ENCODE data around the gene FZD4. TPM values are rescaled to one million over a fixed set of nuclear protein-coding genes. Genes with fewer than 3 reads are reported as not detected.
A peak's percentile ranks its signal among the peaks of the same experiment; 100 is the strongest.
"Not testable (repeated sequence)": the region's sequence is repeated elsewhere in the genome, so short reads cannot be mapped to it uniquely, and the experiment has no call there.

FZD4 gene
- total RNA-seq, 6 experiments from 2014 or later: 12.5 to 26.1 (median 17.1) TPM

GRCh38 chr11:86940122-86940777, 14.9 kb downstream of the FZD4 start:
- 9% methylated on average over 11 of the region's 11 CpGs for WGBS (ENCODE audit: insufficient coverage, low coverage, low lambda C conversion rate, missing lambda C conversion rate)
- intact Hi-C loops (cut with DNase I): no loop called here
- Histone ChIP-seq H3K27ac (peak overlapping the region; percentile 80 to 95 (median 82)), H3K27me3 (no peaks in the 10 kb centered on the region), H3K36me3 (no peaks in the 10 kb centered on the region), H3K4me1 (peaks cover 0 to 36% (median 21%) of the 10 kb centered on the region in 4 donors), H3K9me3 (no peaks in the 10 kb centered on the region), H3K4me3 (peak overlapping the region in 1 of 3 donors; percentile 24)
- ATAC-seq: peak; percentile 58 to 77 (median 65)
- peak in 1 of 3 donors; percentile 60 for DNase-seq
- TF ChIP-seq POLR2A (IDR thresholded peaks at IDR 0.05) (no peak), CTCF (IDR thresholded peaks at IDR 0.05) (no peak)

GRCh38 chr11:86938900-86939880, 16.0 kb downstream of the FZD4 start:
- Histone ChIP-seq H3K4me1 (peaks cover 0 to 36% (median 21%) of the 10 kb centered on the region in 4 donors), H3K27ac (peak overlapping the region; percentile 80 to 95 (median 82)), H3K9me3 (no peaks in the 10 kb centered on the region), H3K36me3 (no peaks in the 10 kb centered on the region), H3K4me3 (no peak overlapping the region), H3K27me3 (no peaks in the 10 kb centered on the region)
- intact Hi-C loops (cut with DNase I): loop anchor here (10.0 kb wide), 1 partner anchor 346 kb away; no protein-coding TSS in a partner anchor
- no peak for DNase-seq
- 4% methylated on average over 4 of the region's 4 CpGs for WGBS (ENCODE audit: insufficient coverage, low coverage, low lambda C conversion rate, missing lambda C conversion rate)
- TF ChIP-seq POLR2A (IDR thresholded peaks at IDR 0.05) (no peak), CTCF (IDR thresholded peaks at IDR 0.05) (peak; percentile 54 to 77 (median 71))
- ATAC-seq: peak; percentile 37 to 48 (median 46)

GRCh38 chr11:86938203-86938899, 16.8 kb downstream of the FZD4 start:
- H3K9me3 ChIP-seq: no peaks in the 10 kb centered on the region
- peaks cover 0 to 36% (median 21%) of the 10 kb centered on the region in 4 donors for H3K4me1 ChIP-seq
- 50% methylated on average over 6 of the region's 6 CpGs for WGBS (ENCODE audit: insufficient coverage, low coverage, low lambda C conversion rate, missing lambda C conversion rate)
- H3K27ac ChIP-seq: peak overlapping the region in 1 of 3 donors; percentile 13
- H3K27me3 ChIP-seq: no peaks in the 10 kb centered on the region
- ATAC-seq (no peak), DNase-seq (no peak)
- no peaks in the 10 kb centered on the region for H3K36me3 ChIP-seq
- intact Hi-C loops (cut with DNase I): loop anchor here (10.0 kb wide), 1 partner anchor 346 kb away; no protein-coding TSS in a partner anchor
- no peak overlapping the region for H3K4me3 ChIP-seq
- TF ChIP-seq CTCF (IDR thresholded peaks at IDR 0.05): no peak
- TF ChIP-seq POLR2A (IDR thresholded peaks at IDR 0.05): no peak

GRCh38 chr11:86937193-86937806, 17.9 kb downstream of the FZD4 start:
- H3K4me3 ChIP-seq, H3K36me3 ChIP-seq, H3K27me3 ChIP-seq, DNase-seq, ATAC-seq, H3K9me3 ChIP-seq, H3K27ac ChIP-seq: not testable (repeated sequence)
- peaks cover 0 to 30% (median 17%) of the 10 kb centered on the region in 4 donors for H3K4me1 ChIP-seq
- WGBS (ENCODE audit: insufficient coverage, low coverage, low lambda C conversion rate, missing lambda C conversion rate): 53% methylated on average over 2 of the region's 2 CpGs
- intact Hi-C loops (cut with DNase I): loop anchor here (10.0 kb wide), 1 partner anchor 348 kb away; no protein-coding TSS in a partner anchor
